ENCODE measurements around the gene PLPP6. TPM values are rescaled to one million over a fixed set of nuclear protein-coding genes. Genes with fewer than 3 reads are reported as not detected.

Gene PLPP6
- total and polyA plus RNA-seq, 4 donors, result 3.8 to 6.9 (median 5.2) TPM

GRCh38 chr9:4706021-4706420, 43.9 kb downstream of the PLPP6 start:
- Histone ChIP-seq H3K4me1 (ENCODE audit: control insufficient read depth in 5 of 5, insufficient read depth in 5 of 5, low read length in 5 of 5) (peaks cover 0 to 4% (median 0%) of the 10 kb centered on the region in 5 donors), H3K9me3 (ENCODE audit: control insufficient read depth in 4 of 4, insufficient read depth in 3 of 4, low read length in 3 of 4) (no peaks in the 10 kb centered on the region), H3K27me3 (ENCODE audit: control insufficient read depth in 3 of 3, insufficient read depth in 3 of 3, low read length in 2 of 3) (no peaks in the 10 kb centered on the region), H3K4me3 (no peak overlapping the region), H3K9ac (ENCODE audit: insufficient read depth in 1 of 2, low read length in 2 of 2) (no peak overlapping the region), H3K27ac (ENCODE audit: low read depth in 1 of 2, low read length in 1 of 2) (no peak overlapping the region), H3K36me3 (ENCODE audit: control insufficient read depth in 4 of 4, insufficient read depth in 4 of 4, low read length in 4 of 4) (peaks cover 2 to 26% (median 9%) of the 10 kb centered on the region in 4 donors)
- no peak for TF ChIP-seq CTCF (IDR thresholded peaks at IDR 0.05; ENCODE audit: control extremely low read depth, extremely low read depth)
- 65 to 85% methylated on average over 2 of the region's 2 CpGs for WGBS, 2 donors
- ATAC-seq (ENCODE audit: insufficient read depth, low FRiP score), result no peak
- no peak for DNase-seq

- Histone ChIP-seq H3K36me3 (ENCODE audit: control insufficient read depth in 4 of 4, insufficient read depth in 4 of 4, low read length in 4 of 4) (peaks cover 2 to 22% (median 10%) of the 10 kb centered on the region in 4 donors), H3K9me3 (ENCODE audit: control insufficient read depth in 4 of 4, insufficient read depth in 3 of 4, low read length in 3 of 4) (no peaks in the 10 kb centered on the region), H3K9ac (ENCODE audit: insufficient read depth in 1 of 2, low read length in 2 of 2) (no peak overlapping the region), H3K4me3 (no peak overlapping the region), H3K27ac (ENCODE audit: low read depth in 1 of 2, low read length in 1 of 2) (no peak overlapping the region), H3K4me1 (ENCODE audit: control insufficient read depth in 5 of 5, insufficient read depth in 5 of 5, low read length in 5 of 5) (peaks cover 0 to 4% (median 0%) of the 10 kb centered on the region in 5 donors), H3K27me3 (ENCODE audit: control insufficient read depth in 3 of 3, insufficient read depth in 3 of 3, low read length in 2 of 3) (no peaks in the 10 kb centered on the region)
- DNase-seq (no peak), ATAC-seq (ENCODE audit: insufficient read depth, low FRiP score) (no peak)
- TF ChIP-seq CTCF (IDR thresholded peaks at IDR 0.05; ENCODE audit: control extremely low read depth, extremely low read depth), result no peak
- 80 to 83% methylated on average over 4 of the region's 4 CpGs for WGBS, 2 donors
Measured at GRCh38 chr9:4706971-4707622, 45.0 kb downstream of the PLPP6 start.

GRCh38 chr9:4709380-4709779, 47.3 kb downstream of the PLPP6 start:
- ATAC-seq (ENCODE audit: insufficient read depth, low FRiP score) (no peak), DNase-seq (peak in 1 of 3 donors; percentile 7)
- Histone ChIP-seq H3K9ac (ENCODE audit: insufficient read depth in 1 of 2, low read length in 2 of 2) (no peak overlapping the region), H3K9me3 (ENCODE audit: control insufficient read depth in 4 of 4, insufficient read depth in 3 of 4, low read length in 3 of 4) (no peaks in the 10 kb centered on the region), H3K36me3 (ENCODE audit: control insufficient read depth in 4 of 4, insufficient read depth in 4 of 4, low read length in 4 of 4) (peaks cover 3 to 19% (median 13%) of the 10 kb centered on the region in 4 donors), H3K4me1 (ENCODE audit: control insufficient read depth in 5 of 5, insufficient read depth in 5 of 5, low read length in 5 of 5) (peaks cover 0 to 4% (median 0%) of the 10 kb centered on the region in 5 donors), H3K4me3 (no peak overlapping the region), H3K27ac (ENCODE audit: low read depth in 1 of 2, low read length in 1 of 2) (no peak overlapping the region), H3K27me3 (ENCODE audit: control insufficient read depth in 3 of 3, insufficient read depth in 3 of 3, low read length in 2 of 3) (no peaks in the 10 kb centered on the region)
- TF ChIP-seq CTCF (IDR thresholded peaks at IDR 0.05; ENCODE audit: control extremely low read depth, extremely low read depth), result no peak

All from lung (tissue), 12 donors.